Activated CD8-positive, alpha-beta memory T cell treated with anti-CD3 and anti-CD28 coated beads, Interleukin-2, amount 10 ng/mL, durations not matched to agents 7 days and 5 days (primary cell): ENCODE measurements around the gene SOX15. TPM values are rescaled to one million over a fixed set of nuclear protein-coding genes. Genes with fewer than 3 reads are reported as not detected.

Source experiments
- ATAC-seq: fragments of 150-1000 bp; cut with Tn5 transposase; one replicate; pipeline ENCODE4 v1.10.0; 2021; ENCODE audit warnings: moderate library complexity
- CTCF ChIA-PET: fragments of 350-600 bp; sonication (Branson Sonifier 250); formaldehyde crosslinking; loops from one replicate; lab custom pipeline; 2021; ENCODE audit warnings: antibody characterized with exemption; lab: Charles Lee
- DNase-seq: peaks from one replicate; pipeline ENCODE4 v3.0.0-alpha.2; 2020
- H3K27ac Mint-ChIP-seq: one replicate; pipeline ENCODE4 v1.8.0; 2021; ENCODE audit warnings: mild to moderate bottlenecking, mixed read lengths
- H3K27me3 Mint-ChIP-seq: one replicate; pipeline ENCODE4 v1.8.0; 2021; ENCODE audit warnings: mixed read lengths
- H3K36me3 Mint-ChIP-seq: one replicate; pipeline ENCODE4 v1.8.0; 2021; ENCODE audit warnings: mild to moderate bottlenecking, mixed read lengths
- H3K4me1 Mint-ChIP-seq: one replicate; pipeline ENCODE4 v1.8.0; 2021; ENCODE audit warnings: mixed read lengths
- H3K4me3 Mint-ChIP-seq: one replicate; pipeline ENCODE4 v1.8.0; 2021; ENCODE audit warnings: mild to moderate bottlenecking, moderate library complexity, mixed read lengths
- H3K9me3 Mint-ChIP-seq: one replicate; pipeline ENCODE4 v1.8.0; 2022; ENCODE audit warnings: low read depth, mixed read lengths
- total RNA-seq, 2 experiments: library from RNA; stranded (reverse); gene quantifications; one replicate each; pipeline ENCODE4 v1.2.3, GENCODE V29; 2021

The SOX15 gene
- total RNA-seq, 2 experiments from 2014 or later = 0.21 to 0.35 TPM

DNA sequence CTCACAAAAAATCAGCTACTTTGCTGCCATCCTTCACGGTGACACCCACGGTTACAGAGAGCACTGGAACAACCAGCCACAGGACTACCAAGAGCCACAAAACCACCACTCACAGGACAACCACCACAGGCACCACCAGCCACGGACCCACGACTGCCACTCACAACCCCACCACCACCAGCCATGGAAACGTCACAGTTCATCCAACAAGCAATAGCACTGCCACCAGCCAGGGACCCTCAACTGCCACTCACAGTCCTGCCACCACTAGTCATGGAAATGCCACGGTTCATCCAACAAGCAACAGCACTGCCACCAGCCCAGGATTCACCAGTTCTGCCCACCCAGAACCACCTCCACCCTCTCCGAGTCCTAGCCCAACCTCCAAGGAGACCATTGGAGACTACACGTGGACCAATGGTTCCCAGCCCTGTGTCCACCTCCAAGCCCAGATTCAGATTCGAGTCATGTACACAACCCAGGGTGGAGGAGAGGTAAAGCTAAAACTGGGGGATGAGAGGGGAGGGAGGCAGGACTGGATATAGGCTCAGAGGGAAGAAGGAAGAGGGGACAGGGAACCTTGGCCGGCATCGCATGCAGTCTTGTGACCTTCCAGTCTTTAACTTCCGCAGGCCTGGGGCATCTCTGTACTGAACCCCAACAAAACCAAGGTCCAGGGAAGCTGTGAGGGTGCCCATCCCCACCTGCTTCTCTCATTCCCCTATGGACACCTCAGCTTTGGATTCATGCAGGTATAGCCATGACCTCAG lies 9.9 kb downstream of the SOX15 start:
- CTCF ChIA-PET = interaction anchor here (0.8 to 2.1 kb wide), 10 partner anchors 9 to 284 kb away, joined by 3 to 9 read pairs (median 4); partner anchors contain the start of genes SENP3, SOX15 and TP53
- ATAC-seq (no peak), DNase-seq (peak; percentile 69)
- no peaks in the 10 kb centered on the region for H3K27me3 Mint-ChIP-seq
- H3K36me3 Mint-ChIP-seq = peaks cover 61% of the 10 kb centered on the region
- peak overlapping the region; percentile 92 for H3K27ac Mint-ChIP-seq
- H3K4me3 Mint-ChIP-seq = peak overlapping the region; percentile 71
- no peaks in the 10 kb centered on the region for H3K9me3 Mint-ChIP-seq
- peaks cover 84% of the 10 kb centered on the region for H3K4me1 Mint-ChIP-seq

DNA sequence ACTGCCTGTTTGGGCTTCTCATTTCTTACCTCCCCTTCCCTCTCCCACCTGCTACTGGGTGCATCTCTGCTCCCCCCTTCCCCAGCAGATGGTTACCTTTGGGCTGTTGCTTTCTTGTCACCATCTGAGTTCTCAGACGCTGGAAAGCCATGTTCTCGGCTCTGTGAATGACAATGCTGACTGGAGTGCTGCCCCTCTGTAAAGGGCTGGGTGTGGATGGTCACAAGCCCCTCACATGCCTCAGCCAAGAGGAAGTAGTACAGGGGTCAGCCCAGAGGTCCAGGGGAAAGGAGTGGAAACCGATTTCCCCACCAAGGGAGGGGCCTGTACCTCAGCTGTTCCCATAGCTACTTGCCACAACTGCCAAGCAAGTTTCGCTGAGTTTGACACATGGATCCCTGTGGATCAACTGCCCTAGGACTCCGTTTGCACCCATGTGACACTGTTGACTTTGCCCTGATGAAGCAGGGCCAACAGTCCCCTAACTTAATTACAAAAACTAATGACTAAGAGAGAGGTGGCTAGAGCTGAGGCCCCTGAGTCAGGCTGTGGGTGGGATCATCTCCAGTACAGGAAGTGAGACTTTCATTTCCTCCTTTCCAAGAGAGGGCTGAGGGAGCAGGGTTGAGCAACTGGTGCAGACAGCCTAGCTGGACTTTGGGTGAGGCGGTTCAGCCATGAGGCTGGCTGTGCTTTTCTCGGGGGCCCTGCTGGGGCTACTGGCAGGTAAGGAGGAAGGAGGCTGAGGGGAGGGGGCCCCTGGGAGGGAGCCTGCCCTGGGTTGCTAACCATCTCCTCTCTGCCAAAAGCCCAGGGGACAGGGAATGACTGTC lies 10.7 kb downstream of the SOX15 start, which contains the start of gene CD68:
CD68 (plus strand) TSS at position 638 of the 833 bp plus-strand sequence; CDS start at position 678, 40 bp downstream.
- ATAC-seq (peak; percentile 52), DNase-seq (peak; percentile 87)
- H3K27me3 Mint-ChIP-seq = no peaks in the 10 kb centered on the region
- H3K9me3 Mint-ChIP-seq = no peaks in the 10 kb centered on the region
- H3K4me1 Mint-ChIP-seq = peaks cover 87% of the 10 kb centered on the region
- H3K27ac Mint-ChIP-seq = peak within 1 kb of the TSS; percentile 92
- H3K4me3 Mint-ChIP-seq = peak within 1 kb of the TSS; percentile 71
- CTCF ChIA-PET = interaction anchor here (0.8 to 2.1 kb wide), 8 partner anchors 10 to 283 kb away, joined by 3 to 9 read pairs (median 3); partner anchors contain the start of genes SENP3, SOX15 and TP53
- peaks cover 64% of the 10 kb centered on the region for H3K36me3 Mint-ChIP-seq

DNA sequence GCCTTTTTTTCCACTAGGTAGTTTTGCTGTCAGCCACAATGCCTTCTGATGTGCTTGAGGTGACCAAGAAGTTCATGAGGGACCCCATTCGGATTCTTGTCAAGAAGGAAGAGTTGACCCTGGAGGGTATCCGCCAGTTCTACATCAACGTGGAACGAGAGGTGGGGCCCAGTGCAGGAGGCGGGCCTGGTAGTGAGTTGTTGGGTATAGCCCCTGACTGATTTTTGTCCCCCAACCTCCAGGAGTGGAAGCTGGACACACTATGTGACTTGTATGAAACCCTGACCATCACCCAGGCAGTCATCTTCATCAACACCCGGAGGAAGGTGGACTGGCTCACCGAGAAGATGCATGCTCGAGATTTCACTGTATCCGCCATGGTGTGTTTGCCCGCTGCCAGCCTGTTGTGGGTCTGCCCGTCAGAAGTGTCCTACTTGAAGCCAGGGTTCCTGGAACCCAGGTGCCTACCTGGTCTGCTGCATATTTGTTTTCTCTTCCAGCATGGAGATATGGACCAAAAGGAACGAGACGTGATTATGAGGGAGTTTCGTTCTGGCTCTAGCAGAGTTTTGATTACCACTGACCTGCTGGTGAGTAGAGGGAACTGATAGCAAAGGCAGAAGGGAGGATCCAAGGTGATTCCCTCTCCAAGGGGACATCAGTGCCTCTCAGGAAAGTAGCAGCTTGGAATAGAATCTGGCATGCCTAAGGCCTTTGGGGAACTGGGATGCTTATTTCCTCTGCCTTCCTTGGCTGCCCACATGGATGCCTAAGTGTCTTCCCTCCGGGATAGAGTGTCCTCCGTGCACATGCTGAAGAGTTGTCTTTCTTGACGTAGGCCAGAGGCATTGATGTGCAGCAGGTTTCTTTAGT lies 12.3 kb downstream of the SOX15 start:
- H3K4me3 Mint-ChIP-seq = peak overlapping the region; percentile 2

DNA sequence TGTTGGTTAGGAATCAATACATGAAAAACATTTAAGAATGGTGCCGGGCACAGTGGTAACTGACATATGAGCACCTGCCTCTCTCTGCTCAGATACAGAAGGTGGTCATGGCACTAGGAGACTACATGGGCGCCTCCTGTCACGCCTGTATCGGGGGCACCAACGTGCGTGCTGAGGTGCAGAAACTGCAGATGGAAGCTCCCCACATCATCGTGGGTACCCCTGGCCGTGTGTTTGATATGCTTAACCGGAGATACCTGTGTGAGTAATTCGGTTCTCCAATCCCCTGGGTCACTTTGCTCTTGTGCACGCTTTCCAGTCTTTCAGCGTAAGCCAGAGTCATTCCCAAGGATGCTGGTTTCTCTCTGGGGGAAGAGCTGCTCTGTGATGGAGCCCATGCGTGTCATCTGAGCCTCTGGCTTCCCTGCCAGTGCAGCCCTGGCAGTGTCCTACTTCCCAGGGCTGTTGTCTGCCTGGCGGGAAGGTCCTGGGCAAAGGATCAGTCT lies 13.4 kb downstream of the SOX15 start:
- CTCF ChIA-PET = interaction anchor here (0.7 to 1.5 kb wide), 3 partner anchors 35 to 252 kb away, joined by 3 read pairs; no protein-coding TSS in a partner anchor
- peaks cover 78% of the 10 kb centered on the region for H3K4me1 Mint-ChIP-seq
- no peaks in the 10 kb centered on the region for H3K9me3 Mint-ChIP-seq
- H3K4me3 Mint-ChIP-seq = peak overlapping the region; percentile 95
- no peaks in the 10 kb centered on the region for H3K27me3 Mint-ChIP-seq
- DNase-seq (peak; percentile 40), ATAC-seq (no peak)
- H3K27ac Mint-ChIP-seq = peak overlapping the region; percentile 66
- peaks cover 73% of the 10 kb centered on the region for H3K36me3 Mint-ChIP-seq

More for the DNA sequence above, 12.3 kb downstream of the SOX15 start:
- CTCF ChIA-PET = interaction anchor here (0.7 kb wide), 1 partner anchor 63 kb away, joined by 3 read pairs; no protein-coding TSS in a partner anchor
- Mint-ChIP-seq H3K9me3 (no peaks in the 10 kb centered on the region), H3K27ac (peak overlapping the region; percentile 92), H3K4me1 (peaks cover 83% of the 10 kb centered on the region), H3K36me3 (peaks cover 74% of the 10 kb centered on the region), H3K27me3 (no peaks in the 10 kb centered on the region)
- DNase-seq = peak; percentile 41
- ATAC-seq = no peak

- ATAC-seq (no peak), DNase-seq (no peak)
- H3K27me3 Mint-ChIP-seq = no peaks in the 10 kb centered on the region
- H3K27ac Mint-ChIP-seq = peak overlapping the region; percentile 66
- peak overlapping the region; percentile 95 for H3K4me3 Mint-ChIP-seq
- CTCF ChIA-PET = interaction anchor here (1.0 to 3.1 kb wide), 4 partner anchors 7 to 251 kb away, joined by 3 to 14 read pairs (median 3); partner anchors contain the start of genes MPDU1 and SENP3
- H3K9me3 Mint-ChIP-seq = no peaks in the 10 kb centered on the region
- H3K4me1 Mint-ChIP-seq = peaks cover 77% of the 10 kb centered on the region
- peaks cover 73% of the 10 kb centered on the region for H3K36me3 Mint-ChIP-seq
Observed at GRCh38 chr17:7575959-7576358, 13.9 kb downstream of the SOX15 start.

DNA sequence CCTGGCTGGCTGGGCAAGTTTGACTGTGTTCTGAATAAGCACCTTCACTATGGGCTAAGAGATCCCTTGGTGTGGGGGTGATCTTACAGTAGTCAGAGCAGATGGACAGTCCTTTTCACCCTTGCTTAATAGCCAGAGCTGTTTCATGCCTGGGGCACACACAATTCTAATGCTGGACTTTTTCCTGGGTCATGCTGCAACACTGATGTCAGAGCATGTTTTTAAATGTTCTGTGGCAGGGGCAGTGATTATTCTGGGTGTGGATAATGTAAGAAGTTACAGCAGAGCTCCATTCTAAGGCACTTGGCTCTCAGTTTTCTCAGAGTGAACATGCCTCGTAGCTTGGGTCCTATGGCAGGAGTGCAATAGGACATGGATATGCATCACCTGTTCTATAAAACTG lies 14.4 kb downstream of the SOX15 start:
- Mint-ChIP-seq H3K9me3 (no peaks in the 10 kb centered on the region), H3K4me1 (peaks cover 72% of the 10 kb centered on the region), H3K27ac (peak overlapping the region; percentile 66), H3K36me3 (peaks cover 73% of the 10 kb centered on the region), H3K27me3 (no peaks in the 10 kb centered on the region), H3K4me3 (peak overlapping the region; percentile 95)
- CTCF ChIA-PET = interaction anchor here (1.0 to 3.1 kb wide), 5 partner anchors 8 to 251 kb away, joined by 3 to 14 read pairs (median 3); partner anchors contain the start of genes MPDU1, SENP3 and SOX15
- DNase-seq (no peak), ATAC-seq (no peak)

- Mint-ChIP-seq H3K27me3 (no peaks in the 10 kb centered on the region), H3K9me3 (no peaks in the 10 kb centered on the region), H3K4me1 (peaks cover 67% of the 10 kb centered on the region), H3K4me3 (peak overlapping the region; percentile 95), H3K36me3 (peaks cover 72% of the 10 kb centered on the region), H3K27ac (peak overlapping the region; percentile 66)
- ATAC-seq (no peak), DNase-seq (peak; percentile 39)
- CTCF ChIA-PET = interaction anchor here (1.4 to 3.1 kb wide), 5 partner anchors 10 to 219 kb away, joined by 5 to 15 read pairs (median 11); partner anchors contain the start of genes MPDU1, SENP3, SOX15 and TMEM95
Observed at GRCh38 chr17:7574176-7574953, 15.5 kb downstream of the SOX15 start.

- Mint-ChIP-seq H3K36me3 (peaks cover 68% of the 10 kb centered on the region), H3K27me3 (no peaks in the 10 kb centered on the region), H3K9me3 (no peaks in the 10 kb centered on the region), H3K27ac (peak overlapping the region; percentile 97), H3K4me1 (peaks cover 59% of the 10 kb centered on the region), H3K4me3 (peak overlapping the region; percentile 95)
- CTCF ChIA-PET = interaction anchor here (1.4 to 3.1 kb wide), 5 partner anchors 11 to 218 kb away, joined by 5 to 15 read pairs (median 11); partner anchors contain the start of genes MPDU1, SENP3, SOX15 and TMEM95
- DNase-seq = peak; percentile 96
- peak; percentile 32 for ATAC-seq
Observed at GRCh38 chr17:7573324-7574080, 16.4 kb downstream of the SOX15 start.

DNA sequence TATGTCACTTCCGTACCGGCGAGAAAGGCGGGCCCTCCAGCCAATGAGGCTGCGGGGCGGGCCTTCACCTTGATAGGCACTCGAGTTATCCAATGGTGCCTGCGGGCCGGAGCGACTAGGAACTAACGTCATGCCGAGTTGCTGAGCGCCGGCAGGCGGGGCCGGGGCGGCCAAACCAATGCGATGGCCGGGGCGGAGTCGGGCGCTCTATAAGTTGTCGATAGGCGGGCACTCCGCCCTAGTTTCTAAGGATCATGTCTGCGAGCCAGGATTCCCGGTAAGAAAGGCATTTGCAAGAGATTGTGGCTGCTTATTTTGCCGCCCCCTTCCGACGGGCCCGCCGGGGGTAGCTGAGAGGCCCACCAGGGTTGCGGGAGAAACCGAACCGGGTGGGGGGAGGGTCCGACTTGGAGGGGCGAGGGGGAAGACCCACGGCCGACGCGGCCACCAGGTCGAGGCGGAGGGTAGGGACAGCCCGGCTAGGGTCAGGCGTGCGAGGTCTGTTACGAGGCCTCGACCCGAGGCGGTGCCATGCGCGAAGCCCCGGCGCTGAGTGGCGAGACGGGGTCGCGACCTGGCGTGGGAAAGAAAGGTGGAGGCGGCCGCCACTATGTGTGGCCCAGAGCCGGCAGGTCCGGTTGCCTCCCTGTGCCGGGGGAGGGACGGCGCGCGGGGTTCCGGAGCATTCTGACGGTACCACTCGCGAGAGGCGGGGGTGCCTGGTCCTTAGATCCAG lies 17.1 kb downstream of the SOX15 start:
- DNase-seq = peak; percentile 100
- Mint-ChIP-seq H3K27ac (peak overlapping the region; percentile 97), H3K36me3 (peaks cover 61% of the 10 kb centered on the region), H3K27me3 (no peaks in the 10 kb centered on the region), H3K4me1 (peaks cover 51% of the 10 kb centered on the region), H3K4me3 (peak overlapping the region; percentile 95), H3K9me3 (no peaks in the 10 kb centered on the region)
- ATAC-seq = peak; percentile 9
- CTCF ChIA-PET = interaction anchor here (1.1 to 3.2 kb wide), 7 partner anchors 8 to 137 kb away, joined by 3 to 19 read pairs (median 11); partner anchors contain the start of genes MPDU1, SENP3 and SOX15

DNA sequence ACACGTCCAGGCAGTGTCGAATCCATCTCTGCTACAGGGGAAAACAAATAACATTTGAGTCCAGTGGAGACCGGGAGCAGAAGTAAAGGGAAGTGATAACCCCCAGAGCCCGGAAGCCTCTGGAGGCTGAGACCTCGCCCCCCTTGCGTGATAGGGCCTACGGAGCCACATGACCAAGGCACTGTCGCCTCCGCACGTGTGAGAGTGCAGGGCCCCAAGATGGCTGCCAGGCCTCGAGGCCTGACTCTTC lies 17.6 kb downstream of the SOX15 start:
- Mint-ChIP-seq H3K27me3 (no peaks in the 10 kb centered on the region), H3K36me3 (peaks cover 59% of the 10 kb centered on the region), H3K4me1 (peaks cover 46% of the 10 kb centered on the region), H3K4me3 (peak overlapping the region; percentile 95), H3K27ac (peak overlapping the region; percentile 99), H3K9me3 (no peaks in the 10 kb centered on the region)
- DNase-seq (no peak), ATAC-seq (peak; percentile 88)
- CTCF ChIA-PET = interaction anchor here (1.1 to 3.2 kb wide), 3 partner anchors 9 to 136 kb away, joined by 3 to 19 read pairs (median 6); partner anchors contain the start of gene SENP3
